Breast epithelium (tissue), 4 donors: ENCODE measurements around the gene GPN2. TPM values are rescaled to one million over a fixed set of nuclear protein-coding genes. Genes with fewer than 3 reads are reported as not detected.
A peak's percentile ranks its signal among the peaks of the same experiment; 100 is the strongest.
"Not testable (repeated sequence)": the region's sequence is repeated elsewhere in the genome, so short reads cannot be mapped to it uniquely, and the experiment has no call there.

Experiments used
- DNase-seq, 2 donors: peaks; one replicate each; pipeline ENCODE4 v3.0.0-alpha.2; 2019; ENCODE audit warnings: low spot score in 2 of 2
- H3K27ac ChIP-seq, 2 donors: fragments of 200-600 bp; sonication (generic) in 1 of 2; one replicate each; pipeline ENCODE4 v1.5.1; 2016 to 2019; ENCODE audit warnings: mild to moderate bottlenecking in 1 of 2
- H3K27me3 ChIP-seq, 2 donors: fragments of 200-600 bp; sonication (generic) in 1 of 2; one replicate each; pipeline versions ENCODE4 v1.5.1 to v1.6.0; 2017 to 2019; ENCODE audit warnings: control low read depth in 1 of 2, mild to moderate bottlenecking in 1 of 2
- H3K36me3 ChIP-seq: fragments of 200-600 bp; one replicate; pipeline ENCODE4 v1.5.1; 2019
- H3K4me1 ChIP-seq, 2 donors: fragments of 200-600 bp; sonication (generic); one replicate each; pipeline ENCODE4 v1.5.1; 2016 to 2019; ENCODE audit warnings: control low read depth in 1 of 2
- H3K4me3 ChIP-seq, 3 donors: fragments of 200-600 bp; sonication (generic); 1 replicate in 2 of 3; 2 replicates in 1 of 3; pipeline ENCODE4 v1.5.1; 2016 to 2019; ENCODE audit warnings: mild to moderate bottlenecking in 3 of 3, moderate library complexity in 2 of 3
- H3K9me3 ChIP-seq, 2 donors: fragments of 200-600 bp; sonication (generic) in 1 of 2; one replicate each; pipeline ENCODE4 v1.5.1; 2016 to 2019; ENCODE audit warnings: control low read depth in 1 of 2
- CTCF ChIP-seq, 3 donors: fragments of 450-650 bp; IDR thresholded peaks; one replicate each; pipeline ENCODE4 v1.5.1; 2016 to 2017; ENCODE audit warnings: antibody characterized with exemption in 3 of 3, mild to moderate bottlenecking in 3 of 3, moderate library complexity in 3 of 3
- POLR2A ChIP-seq: fragments of 450-650 bp; IDR thresholded peaks from one replicate; pipeline ENCODE4 v1.6.1; 2016; ENCODE audit warnings: antibody characterized with exemption, mild to moderate bottlenecking, moderate library complexity
- POLR2AphosphoS5 ChIP-seq, 3 donors: sonication (generic); formaldehyde crosslinking; IDR thresholded peaks; one replicate each; pipeline ENCODE4 v1.6.1; 2017; ENCODE audit warnings: antibody characterized with exemption in 3 of 3
- intact Hi-C: fragments of 100-400 bp; cut with DNase I; formaldehyde crosslinking; loops from one replicate; pipeline ENCODE4 v1.15.1; 2023; ENCODE audit warnings: low total_unique reads
- total RNA-seq, 3 donors: library from RNA; depleted of rRNA; stranded (reverse); fragments of >200 nt; gene quantifications; one replicate each; pipeline ENCODE4 v1.1.0, GENCODE V29; 2016

The GPN2 gene
- total RNA-seq, 3 donors from 2014 or later: 8.5 to 17.7 (median 13.4) TPM

GRCh38 chr1:26848941-26849774 lies 40.9 kb downstream of the GPN2 start:
- TF ChIP-seq POLR2AphosphoS5 (IDR thresholded peaks at IDR 0.05) (no peak), POLR2A (no peak), CTCF (IDR thresholded peaks at IDR 0.05) (no peak)
- peaks cover 6% of the 10 kb centered on the region for H3K36me3 ChIP-seq
- no peaks in the 10 kb centered on the region for H3K27me3 ChIP-seq
- intact Hi-C loops: loop anchor here (2.0 kb wide), 1 partner anchor 106 kb away; no protein-coding TSS in a partner anchor
- H3K9me3 ChIP-seq: no peaks in the 10 kb centered on the region
- no peak for DNase-seq
- peak overlapping the region; percentile 30 to 61 for H3K27ac ChIP-seq
- H3K4me1 ChIP-seq: no peaks in the 10 kb centered on the region
- no peak overlapping the region for H3K4me3 ChIP-seq

- Histone ChIP-seq H3K27me3 (no peaks in the 10 kb centered on the region), H3K36me3 (peaks cover 6% of the 10 kb centered on the region), H3K4me3 (no peak overlapping the region), H3K4me1 (no peaks in the 10 kb centered on the region), H3K9me3 (no peaks in the 10 kb centered on the region), H3K27ac (peak overlapping the region; percentile 30 to 61)
- TF ChIP-seq CTCF (IDR thresholded peaks at IDR 0.05) (no peak), POLR2AphosphoS5 (IDR thresholded peaks at IDR 0.05) (no peak), POLR2A (no peak)
- no peak for DNase-seq
- intact Hi-C loops: loop anchor here (2.0 kb wide), 1 partner anchor 106 kb away; no protein-coding TSS in a partner anchor
These were observed 41.6 kb downstream of the GPN2 start for GRCh38 chr1:26848499-26848898.

DNA sequence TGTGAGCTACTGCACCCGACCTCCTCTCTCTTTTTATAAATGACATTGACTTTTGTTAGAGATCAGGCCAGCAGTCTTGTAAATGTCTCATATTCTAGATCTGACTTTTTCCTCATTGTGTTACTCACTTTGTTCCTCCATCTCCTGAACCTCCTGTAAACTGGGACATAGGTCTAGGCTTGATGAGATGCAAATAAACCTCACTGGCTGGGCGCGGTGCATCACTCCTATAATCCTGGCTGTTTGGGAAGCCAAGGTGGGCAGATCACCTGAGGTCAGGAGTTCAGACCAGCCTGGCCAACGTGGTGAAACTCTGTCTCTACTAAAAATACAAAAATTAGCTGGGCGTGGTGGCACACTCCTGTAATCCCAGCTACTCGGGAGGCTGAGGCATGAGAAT lies 42.3 kb downstream of the GPN2 start:
- H3K4me1 ChIP-seq, DNase-seq, H3K36me3 ChIP-seq, H3K27me3 ChIP-seq, H3K4me3 ChIP-seq, H3K9me3 ChIP-seq, H3K27ac ChIP-seq: not testable (repeated sequence)
- intact Hi-C loops: loop anchor here (2.0 kb wide), 1 partner anchor 105 kb away; no protein-coding TSS in a partner anchor

DNA sequence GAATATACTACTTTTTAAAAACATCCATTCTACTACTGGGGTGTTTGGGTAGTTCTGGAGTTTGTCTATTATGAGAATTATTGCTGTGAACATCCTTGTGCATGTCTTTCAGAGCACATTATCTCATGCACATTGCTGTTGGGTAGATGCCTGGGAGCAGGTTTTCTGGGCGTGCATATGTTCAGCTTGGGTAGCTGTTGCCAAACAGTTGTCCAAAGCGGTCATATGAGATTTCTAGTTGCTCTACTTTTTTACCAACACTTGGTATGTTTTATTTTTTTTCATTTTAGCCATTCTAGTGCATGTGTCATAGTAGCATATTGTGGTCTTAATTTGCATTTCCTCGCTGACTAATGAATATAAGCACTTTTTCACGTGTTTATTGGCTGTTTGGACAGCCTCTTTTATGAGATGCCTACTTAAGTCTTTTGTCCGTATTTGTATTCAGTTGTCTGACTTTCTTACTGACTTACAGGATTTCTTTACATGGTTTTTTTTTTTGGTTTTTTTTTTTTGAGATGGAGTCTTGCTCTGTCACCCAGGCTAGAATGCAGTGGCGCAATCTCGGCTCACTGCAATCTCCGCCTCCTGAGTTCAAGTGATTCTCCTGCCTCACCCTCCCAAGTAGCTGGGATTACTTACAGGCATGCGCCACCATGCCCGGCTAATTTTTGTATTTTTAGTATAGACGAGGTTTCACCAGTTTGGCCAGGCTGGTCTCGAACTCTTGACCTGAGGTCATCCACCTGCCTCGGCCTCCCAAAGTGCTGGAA lies 45.5 kb downstream of the GPN2 start:
- DNase-seq: no peak
- intact Hi-C loops: no loop called here
- Histone ChIP-seq H3K9me3 (no peaks in the 10 kb centered on the region), H3K4me1 (no peaks in the 10 kb centered on the region), H3K4me3 (no peak overlapping the region), H3K36me3 (no peaks in the 10 kb centered on the region), H3K27me3 (no peaks in the 10 kb centered on the region), H3K27ac (no peak overlapping the region)
- TF ChIP-seq POLR2AphosphoS5 (IDR thresholded peaks at IDR 0.05) (no peak), POLR2A (no peak), CTCF (IDR thresholded peaks at IDR 0.05) (no peak)

DNA sequence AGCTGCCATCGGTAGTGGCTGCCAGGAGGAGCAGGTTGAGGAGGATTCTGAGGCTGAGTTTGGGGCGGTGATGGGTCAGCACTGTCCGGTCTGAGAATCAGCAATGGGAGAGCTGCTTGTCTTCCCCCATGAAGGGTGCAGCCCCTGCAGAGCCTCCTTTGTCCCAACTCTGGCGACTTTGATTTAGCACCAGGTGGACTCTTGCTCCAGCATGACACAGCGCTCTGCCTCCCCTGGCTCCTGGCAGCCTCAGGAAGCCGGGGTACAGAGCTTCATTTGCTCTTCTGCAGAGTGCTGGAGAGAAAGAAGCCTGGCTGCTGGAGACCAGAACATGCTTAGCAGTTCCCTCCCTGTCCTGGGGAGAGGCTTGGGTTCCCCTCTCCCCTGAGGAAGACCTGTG lies 50.3 kb downstream of the GPN2 start:
- Histone ChIP-seq H3K27me3 (no peaks in the 10 kb centered on the region), H3K4me1 (no peaks in the 10 kb centered on the region), H3K9me3 (no peaks in the 10 kb centered on the region), H3K36me3 (peaks cover 5% of the 10 kb centered on the region), H3K27ac (no peak overlapping the region), H3K4me3 (no peak overlapping the region)
- DNase-seq: no peak
- no peak for TF ChIP-seq CTCF (IDR thresholded peaks at IDR 0.05)
- TF ChIP-seq POLR2A: no peak
- TF ChIP-seq POLR2AphosphoS5 (IDR thresholded peaks at IDR 0.05): no peak
- intact Hi-C loops: no loop called here
